HG03565 (cell line): ENCODE measurements around the gene ZSCAN25.
"Not testable (repeated sequence)": the region's sequence is repeated elsewhere in the genome, so short reads cannot be mapped to it uniquely, and the experiment has no call there.

Source experiments
- ATAC-seq: cut with Tn5 transposase; IDR thresholded peaks from one replicate; pipeline ENCODE4 v1.9.1; 2021; ENCODE audit warnings: mild to moderate bottlenecking, moderate library complexity; ENCODE audit not compliant: unreplicated experiment

Gene ZSCAN25

DNA sequence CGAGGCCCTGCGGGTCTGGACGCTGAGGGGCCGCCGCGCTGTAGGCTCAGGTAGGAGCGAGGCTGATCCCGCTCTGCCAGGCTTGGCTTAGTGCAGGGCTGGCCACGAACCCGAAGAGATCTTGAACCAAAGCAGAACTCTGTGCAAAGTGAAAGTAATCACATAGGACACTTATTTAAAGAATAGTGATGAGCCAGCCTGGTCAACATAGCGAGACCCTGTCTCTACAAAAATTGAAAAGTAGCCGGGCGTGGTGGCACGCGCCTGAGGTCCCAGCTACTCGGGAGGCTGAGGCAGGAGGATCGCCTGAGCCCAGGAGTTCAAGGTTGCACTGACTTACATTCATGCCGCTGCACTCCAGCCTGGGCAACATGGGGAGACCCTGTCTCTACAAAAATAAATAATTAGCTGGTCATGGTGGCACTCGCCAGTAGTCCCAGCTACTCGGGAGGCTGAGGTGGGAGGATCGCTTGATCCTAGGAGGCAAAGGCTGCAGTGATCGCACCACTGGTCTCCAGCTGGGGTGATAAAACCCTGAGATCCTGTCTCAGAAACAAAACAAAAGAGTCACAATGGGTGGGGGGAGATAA, 541 bp downstream of the ZSCAN25 start:
- no peak for ATAC-seq

DNA sequence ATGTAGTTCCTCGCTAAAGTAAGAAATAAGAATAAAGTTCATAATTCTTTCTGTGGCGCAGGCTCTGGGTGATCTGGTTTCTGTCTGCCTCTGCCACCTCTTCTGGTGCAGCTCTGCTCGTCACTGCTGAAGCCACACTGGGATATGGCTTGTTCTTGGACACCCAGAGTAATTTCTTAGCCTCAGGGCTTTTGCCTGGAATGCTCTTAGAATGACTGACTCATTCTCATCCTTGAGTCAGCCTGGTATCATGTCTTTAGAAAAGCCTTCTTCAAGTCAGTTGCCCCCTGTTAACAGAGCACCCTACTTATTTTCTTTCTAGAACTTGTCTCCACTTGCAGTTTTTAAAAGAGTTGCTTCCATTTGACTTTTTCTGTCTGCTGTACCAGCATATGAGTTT, 2.0 kb downstream of the ZSCAN25 start:
- ATAC-seq = no peak

DNA sequence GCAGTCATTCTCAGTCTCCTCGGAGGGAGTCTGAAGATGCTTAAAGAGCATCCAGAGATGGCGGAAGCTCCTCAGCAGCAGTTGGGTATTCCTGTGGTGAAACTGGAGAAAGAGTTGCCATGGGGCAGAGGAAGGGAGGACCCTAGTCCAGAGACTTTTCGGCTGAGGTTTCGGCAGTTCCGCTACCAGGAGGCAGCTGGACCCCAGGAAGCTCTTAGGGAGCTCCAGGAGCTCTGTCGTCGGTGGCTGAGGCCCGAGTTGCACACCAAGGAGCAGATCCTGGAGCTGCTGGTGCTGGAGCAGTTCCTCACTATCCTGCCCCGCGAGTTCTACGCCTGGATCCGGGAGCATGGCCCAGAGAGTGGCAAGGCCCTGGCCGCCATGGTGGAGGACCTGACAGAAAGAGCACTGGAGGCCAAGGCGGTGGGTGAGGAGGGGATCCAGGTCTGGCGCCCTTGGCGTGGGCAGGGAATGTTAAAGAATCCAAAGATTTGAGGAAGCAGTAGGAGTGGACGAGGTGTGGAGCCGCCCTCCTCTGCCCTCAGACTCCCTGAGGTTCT, 2.9 kb downstream of the ZSCAN25 start:
- ATAC-seq = no peak

DNA sequence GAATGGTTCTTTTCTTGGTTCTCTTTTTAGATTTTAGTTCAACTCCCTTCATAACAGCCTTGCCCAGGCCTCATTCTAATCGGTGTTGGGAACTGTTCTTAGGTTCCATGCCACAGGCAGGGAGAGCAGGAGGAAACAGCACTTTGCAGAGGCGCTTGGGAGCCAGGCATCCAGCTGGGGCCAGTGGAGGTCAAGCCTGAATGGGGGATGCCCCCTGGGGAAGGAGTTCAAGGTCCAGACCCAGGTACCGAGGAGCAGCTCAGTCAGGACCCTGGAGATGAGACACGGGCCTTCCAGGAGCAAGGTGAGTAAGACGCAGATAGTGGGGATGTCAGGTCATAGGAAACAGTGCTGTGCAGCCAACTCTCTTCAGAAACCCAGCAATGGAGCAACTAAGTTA, 4.5 kb downstream of the ZSCAN25 start:
- ATAC-seq = no peak

DNA sequence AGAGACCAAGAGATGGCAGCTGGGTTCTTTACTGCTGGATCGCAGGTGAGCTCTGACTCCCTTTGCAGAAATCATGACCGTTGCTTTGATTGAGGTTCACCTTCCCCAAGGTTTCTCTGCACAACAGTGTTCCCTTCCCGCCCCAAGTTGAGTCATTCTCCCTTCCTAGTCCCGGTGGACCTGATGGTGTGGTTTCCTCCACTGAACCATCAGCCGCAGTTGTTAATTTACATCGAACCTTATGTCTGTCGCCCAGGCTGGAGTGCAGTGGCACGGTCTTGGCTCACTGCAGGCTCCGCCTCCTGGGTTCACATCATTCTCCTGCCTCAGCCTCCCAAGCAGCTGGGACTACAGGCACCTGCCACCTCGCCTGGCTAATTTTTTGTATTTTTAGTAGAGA, 5.8 kb downstream of the ZSCAN25 start:
- ATAC-seq = no peak

DNA sequence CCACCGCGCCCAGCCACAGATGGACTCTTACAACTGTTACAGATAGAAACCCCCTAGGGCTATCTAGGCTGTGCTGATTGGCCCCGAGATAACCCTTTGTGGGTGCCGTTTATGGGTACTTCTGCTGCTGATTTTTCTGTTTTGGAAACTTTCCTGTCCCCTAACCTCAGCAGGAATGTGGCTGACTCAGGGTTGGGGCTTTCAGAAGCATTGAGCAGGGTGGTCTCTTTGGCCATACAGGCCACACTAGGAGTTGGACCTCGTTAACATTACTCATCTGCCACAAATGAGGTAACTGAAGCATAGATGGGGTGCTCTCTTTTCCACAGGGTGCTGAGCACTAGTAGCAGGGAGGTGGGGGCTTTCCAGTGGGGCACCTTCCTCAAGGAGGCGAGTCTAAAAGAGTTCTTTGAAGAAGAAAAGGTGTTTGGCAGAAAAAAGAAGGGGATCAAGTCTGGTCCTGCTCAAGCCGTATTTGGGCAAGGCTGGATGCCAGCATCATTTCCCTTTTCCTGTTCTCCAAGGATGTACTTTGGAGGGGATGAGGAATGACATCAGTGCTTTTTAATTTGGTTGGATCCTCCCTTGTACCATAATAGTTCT, 6.4 kb downstream of the ZSCAN25 start:
- ATAC-seq = no peak

DNA sequence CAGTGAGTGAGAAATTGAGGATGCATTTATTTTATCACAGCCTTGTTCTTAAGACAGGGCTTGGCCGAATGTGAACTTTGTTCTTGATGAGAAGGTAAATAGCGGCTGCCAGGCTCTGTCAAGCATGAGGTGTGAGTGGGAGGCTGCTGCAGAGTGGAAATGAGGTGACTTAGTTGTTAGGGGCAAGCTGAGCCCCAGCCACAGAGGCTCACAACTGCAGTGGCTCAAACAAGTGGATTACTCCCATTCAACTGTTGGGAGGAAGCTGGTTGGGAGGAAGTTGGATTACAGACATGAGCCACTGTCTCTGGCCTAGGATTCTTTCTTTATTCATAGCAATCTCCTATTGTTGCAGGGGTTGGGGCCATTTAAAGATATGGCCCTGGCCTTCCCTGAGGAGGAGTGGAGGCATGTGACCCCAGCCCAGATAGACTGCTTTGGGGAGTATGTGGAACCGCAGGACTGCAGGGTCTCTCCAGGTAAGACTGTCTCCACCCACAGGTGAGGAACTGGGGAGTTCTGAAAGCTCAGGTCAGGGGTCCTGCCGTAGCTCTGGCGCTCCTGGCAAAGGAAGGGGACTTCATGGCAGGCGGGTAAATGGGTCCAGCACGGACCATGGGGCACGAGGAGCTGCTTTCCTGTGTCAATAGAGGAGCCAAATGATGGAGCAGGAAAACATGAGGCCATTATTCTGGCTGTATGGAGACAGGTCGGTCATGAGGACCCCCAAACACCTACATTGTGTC, 7.1 kb downstream of the ZSCAN25 start:
- ATAC-seq = no peak

DNA sequence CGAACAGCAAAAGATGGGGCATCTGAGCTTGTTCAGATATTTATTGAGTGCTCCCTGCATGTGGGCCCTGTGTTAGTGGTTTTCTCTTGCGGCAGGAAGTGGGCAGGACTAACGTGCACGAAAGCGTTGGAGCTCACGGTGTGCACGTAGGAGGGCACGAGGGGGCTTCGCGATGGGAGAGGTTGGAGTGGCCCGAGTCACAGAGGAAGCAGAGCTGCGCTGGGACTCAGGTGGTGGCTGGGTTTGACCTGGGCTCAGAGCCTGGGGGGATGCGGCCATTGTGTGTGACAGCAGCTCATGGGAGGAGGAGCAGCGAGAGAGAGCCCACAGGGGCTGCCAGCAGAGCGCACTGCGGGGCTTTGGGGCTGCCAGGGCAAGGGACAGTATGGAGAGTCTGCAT, 7.7 kb downstream of the ZSCAN25 start:
- ATAC-seq = no peak

DNA sequence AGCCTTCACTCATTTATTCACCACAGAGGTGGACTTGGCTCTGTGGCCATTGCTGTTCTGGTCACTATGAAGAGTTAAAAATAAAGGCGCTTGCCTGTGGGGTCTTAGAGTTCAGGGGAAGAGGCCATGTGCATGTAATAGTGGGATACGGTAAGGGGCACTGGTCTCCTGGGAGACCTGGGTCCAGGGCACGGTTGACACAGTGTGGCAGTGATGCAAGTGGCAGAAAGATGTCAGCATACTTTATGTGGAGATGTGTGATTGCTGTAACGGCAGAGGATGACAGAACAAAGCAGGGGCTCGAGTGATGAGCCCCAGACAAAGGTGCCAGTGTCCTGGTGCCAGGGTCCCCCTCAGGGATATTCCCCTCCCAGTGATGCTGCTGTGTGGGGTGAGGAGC, 8.6 kb downstream of the ZSCAN25 start:
- ATAC-seq = no peak

DNA sequence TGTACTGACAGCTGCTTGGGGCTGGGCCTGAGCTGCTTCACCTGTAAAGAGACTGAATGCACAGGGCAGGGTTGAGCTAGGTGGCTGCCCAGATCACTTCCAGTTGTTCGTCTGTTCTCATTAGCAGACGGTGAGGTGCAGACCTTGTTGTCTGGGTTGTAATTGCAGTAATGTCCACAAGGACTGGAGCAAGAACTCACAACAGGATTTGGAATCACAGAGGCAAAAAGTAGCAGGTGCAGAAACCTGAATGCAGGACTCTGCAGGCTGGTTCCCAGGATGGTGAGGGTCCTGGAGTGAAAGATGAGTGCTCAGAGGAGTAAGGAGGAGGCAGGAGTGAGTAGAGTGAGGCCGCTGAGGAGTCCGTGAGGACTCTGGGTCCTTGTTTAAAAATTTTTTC, 9.2 kb downstream of the ZSCAN25 start:
- no peak for ATAC-seq

DNA sequence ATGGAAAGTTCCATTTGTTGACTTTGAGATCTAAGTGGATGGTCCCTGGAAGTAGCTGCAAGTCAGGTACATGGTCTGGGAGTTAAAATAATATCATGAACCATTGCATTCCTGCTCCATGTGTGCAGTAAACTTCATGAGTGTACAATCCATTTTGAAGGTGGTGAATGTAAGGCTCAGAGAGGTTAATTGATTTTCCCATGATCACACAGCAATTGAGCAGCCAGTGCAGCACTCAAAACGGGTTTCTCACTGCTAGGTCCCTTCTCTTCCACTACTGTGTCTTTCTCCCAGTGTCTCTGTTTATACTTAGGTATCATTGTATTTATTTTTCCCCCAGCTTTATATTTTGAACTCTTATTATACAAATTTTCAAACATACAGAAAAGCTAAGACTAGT, 9.9 kb downstream of the ZSCAN25 start:
- no peak for ATAC-seq

DNA sequence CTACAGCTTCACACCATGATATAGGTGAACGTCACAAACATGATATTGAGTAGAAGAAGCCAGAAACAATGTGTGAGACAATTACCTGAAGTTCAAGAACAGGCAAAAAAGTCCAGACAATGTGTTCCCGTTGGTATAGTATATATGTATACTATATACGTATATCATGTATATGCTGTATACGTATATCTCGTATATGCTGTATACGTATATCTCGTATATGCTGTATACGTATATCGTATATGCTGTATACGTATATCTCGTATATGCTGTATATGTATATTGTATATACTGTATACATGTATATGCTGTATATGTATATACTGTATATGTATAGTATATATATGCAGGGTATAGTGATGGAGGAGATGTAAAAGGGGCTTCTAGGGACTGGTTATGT, 10.8 kb downstream of the ZSCAN25 start:
- no peak for ATAC-seq

DNA sequence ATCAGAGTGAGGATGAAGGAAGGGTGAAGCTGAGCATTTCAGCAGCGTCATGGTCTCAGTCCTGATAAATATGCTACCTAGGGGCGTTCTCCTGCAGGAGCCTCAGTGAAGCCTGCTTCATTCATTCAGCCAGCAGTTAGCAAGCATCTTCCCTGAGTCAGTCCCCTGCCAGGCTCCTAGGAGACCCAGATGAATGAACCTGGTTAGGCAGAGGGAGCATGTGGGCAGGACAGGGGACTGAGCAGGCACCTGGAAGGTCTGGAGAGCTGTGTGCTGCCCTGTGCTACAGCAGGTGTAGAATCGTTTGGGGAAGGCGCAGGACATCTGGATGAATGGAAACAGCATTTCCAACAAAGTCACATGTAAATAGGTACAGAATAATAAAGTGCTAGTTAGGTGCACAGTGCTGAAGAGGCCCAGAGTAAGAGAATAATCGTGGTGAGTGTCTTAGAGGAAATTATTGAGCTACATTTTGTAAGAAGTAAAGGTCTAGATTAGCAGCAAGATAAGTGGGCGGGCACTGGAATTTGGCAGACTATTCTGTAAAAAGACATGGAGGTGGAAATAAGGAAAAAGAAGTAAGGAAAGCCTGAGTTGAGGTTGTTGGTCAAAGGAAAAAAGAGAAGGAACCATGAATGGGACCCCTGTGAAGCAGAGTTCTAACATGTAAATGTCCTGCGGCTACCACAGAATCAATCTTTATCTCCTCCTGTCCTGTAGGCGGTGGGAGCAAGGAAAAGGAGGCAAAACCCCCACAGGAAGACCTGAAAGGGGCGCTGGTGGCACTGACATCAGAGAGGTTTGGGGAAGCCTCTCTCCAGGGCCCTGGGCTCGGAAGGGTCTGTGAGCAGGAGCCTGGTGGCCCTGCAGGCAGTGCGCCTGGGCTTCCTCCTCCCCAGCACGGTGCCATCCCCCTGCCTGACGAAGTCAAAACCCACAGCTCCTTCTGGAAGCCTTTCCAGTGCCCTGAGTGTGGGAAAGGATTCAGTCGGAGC, 12.0 kb downstream of the ZSCAN25 start:
- no peak for ATAC-seq

DNA sequence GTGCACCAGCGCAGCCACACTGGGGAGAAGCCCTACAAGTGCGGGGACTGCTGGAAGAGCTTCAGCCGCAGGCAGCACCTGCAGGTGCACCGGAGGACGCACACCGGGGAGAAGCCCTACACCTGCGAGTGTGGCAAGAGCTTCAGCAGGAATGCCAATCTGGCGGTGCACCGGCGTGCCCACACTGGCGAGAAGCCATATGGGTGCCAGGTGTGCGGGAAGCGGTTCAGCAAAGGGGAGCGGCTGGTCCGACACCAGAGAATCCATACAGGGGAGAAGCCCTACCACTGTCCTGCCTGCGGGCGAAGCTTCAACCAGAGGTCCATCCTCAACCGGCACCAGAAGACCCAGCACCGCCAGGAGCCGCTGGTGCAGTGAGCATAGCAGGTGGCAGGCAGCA, 12.9 kb downstream of the ZSCAN25 start:
- ATAC-seq = no peak

DNA sequence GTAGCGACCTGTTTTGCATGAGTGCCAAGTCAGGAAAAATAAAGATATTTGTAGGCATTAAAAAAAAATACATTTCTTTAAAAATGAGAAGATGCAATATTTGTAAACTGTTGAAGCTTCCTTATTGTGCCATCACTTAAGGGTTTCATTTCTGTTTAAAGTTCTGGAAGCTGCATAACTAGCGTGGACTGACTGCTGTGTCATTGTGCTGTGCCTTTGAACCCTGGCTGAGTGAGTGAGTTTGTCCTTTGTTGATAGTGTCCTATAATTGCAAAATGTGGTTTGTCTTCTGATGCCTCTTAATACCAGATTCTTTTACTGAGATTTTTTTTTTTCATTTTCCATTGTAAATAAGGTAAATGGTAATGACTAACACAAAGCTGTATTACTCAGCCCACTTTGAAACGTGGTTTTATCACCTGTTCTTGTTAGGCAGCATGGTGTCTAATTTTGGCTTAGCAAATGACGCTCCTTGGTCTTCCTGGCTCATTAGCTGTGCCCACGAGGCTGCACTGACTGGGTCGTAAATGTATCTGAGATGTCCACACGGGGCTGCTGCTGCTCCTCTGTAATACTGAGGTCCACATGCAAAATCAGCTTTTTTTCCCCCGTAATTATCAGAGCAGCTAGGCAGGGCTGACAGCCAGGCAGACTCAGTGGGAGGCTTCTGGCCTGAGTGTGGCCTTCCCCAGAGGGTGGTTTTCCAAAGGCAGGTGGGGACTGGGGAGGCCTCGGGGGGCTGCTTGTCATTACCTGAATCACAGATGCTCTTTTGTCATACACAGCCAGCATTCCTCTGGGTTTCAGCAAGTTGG, 14.8 kb downstream of the ZSCAN25 start:
- ATAC-seq = no peak

DNA sequence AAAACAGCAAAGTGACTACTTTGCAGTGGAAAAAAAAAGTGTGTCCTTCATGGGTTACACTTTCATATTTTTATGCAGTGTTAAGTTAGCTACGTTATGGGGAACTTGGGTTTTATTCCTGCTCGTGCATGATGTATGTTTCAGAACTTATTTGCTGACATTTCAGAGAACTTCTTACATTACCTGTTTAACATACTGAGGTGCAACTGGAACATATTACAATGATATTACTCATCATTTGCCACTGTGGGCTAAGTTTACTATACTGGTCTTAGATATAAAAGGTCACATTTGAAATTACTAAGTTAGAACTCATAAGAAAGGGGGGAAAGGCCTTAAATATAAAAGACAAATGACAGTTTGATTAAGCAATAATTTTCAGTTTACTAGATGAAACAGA, 20.7 kb downstream of the ZSCAN25 start:
- not testable (repeated sequence) for ATAC-seq

DNA sequence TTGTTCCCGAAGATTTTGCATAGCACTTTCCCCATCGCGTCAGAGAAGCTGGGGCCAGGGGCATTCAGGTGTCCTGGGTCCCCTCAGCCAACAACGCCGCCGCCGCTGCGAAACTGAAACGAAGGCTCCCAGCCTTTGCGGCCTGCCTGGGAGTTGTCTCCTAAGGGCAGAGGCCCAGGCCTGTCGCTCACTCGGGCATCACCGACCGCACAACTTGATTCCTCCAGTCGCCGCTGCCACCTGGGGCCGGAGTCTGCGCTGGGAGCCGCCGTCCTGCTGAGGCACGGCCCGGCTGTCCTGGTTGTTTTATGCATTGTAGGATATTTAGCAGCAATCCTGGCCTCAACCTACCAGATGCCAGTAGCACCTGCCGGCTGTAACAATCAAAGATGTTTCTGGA, 22.0 kb downstream of the ZSCAN25 start:
- ATAC-seq = no peak

DNA sequence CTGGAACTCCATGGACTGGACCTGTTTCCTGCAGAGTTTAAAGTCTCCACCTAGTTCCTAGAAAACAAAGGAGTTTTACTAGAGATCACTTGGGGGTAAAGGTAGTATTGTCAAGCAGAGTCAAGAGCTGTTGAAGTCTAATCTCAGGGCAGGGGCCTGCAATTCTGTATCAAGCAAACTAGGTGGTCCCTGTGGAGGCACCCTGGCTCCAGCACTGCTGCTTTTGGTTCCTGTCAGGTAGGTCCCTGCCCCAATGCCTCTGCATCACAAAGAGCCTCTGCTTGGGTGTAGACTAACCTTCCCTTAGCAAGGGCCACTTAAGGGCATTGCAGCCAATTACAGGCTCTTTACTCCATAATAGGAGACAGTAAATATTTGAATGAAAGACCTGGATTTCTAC, 22.5 kb downstream of the ZSCAN25 start:
- ATAC-seq = no peak

DNA sequence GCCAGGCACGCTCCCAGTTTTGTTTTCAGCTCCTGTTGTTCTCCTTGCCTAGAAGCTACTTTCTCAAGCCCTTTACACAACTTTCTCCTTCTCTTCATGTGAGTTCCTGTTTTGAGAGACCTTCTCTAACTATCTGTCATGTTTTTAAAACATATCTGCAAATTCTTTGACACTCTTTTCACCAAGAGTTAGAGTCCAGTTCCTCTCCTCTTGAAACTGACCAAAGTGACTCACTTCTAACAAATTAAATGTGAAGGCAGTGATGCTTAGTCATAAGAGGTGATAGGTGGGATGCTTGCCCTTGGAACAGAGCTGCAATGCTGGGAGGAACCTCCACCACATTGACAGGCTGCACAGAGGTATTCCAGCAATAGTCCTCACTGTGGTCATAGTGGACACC, 25.3 kb downstream of the ZSCAN25 start:
- ATAC-seq = no peak

DNA sequence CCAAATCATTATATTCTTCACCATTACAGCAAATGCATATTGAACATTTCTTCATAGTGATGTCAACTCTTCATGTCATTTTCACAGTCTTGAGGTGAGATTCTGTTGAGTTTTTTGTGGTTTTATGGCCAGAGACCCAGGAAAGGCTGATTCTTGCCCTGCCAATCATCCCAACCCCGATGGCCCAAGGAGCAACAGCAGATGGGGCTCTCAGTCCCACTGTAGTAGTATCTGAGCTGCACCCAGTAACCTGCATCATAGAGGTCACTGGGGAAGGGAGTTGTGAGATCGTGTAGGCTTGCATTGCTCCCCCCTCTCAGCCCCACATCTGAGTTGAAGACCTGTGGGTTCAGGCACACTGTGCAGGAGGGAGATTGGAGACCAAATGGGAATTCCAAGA, 26.7 kb downstream of the ZSCAN25 start:
- ATAC-seq = no peak
